Fibroblast of mammary gland (primary cell): ENCODE data around the gene PLEKHO1.
A peak's percentile ranks its signal among the peaks of the same experiment; 100 is the strongest.

Experiments
- DNase-seq: peaks from one replicate; pipeline ENCODE4 v3.0.0-alpha.2; 2010; ENCODE audit warnings: low read depth
- H3K4me3 ChIP-seq: 2 replicates; pipeline ENCODE4 v1.5.1; 2011; ENCODE audit warnings: low read depth, mild to moderate bottlenecking, low read length, moderate library complexity; ENCODE audit not compliant: control insufficient read depth
- CTCF ChIP-seq: conservative IDR thresholded peaks from 2 replicates; pipeline ENCODE4 v1.5.1; 2011; ENCODE audit warnings: low read depth, low read length, inconsistent platforms; ENCODE audit not compliant: control insufficient read depth, insufficient read depth

PLEKHO1 gene

GRCh38 chr1:150185481-150185880, 35.8 kb downstream of the PLEKHO1 start:
- TF ChIP-seq CTCF: no peak
- H3K4me3 ChIP-seq: no peak overlapping the region
- DNase-seq: no peak

- peak; percentile 28 for DNase-seq
- H3K4me3 ChIP-seq: peak overlapping the region; percentile 19
Measured at GRCh38 chr1:150186438-150186788, 36.7 kb downstream of the PLEKHO1 start.

- DNase-seq: peak; percentile 86
- H3K4me3 ChIP-seq: peak overlapping the region; percentile 37
- TF ChIP-seq CTCF: peak; percentile 42
Measured at GRCh38 chr1:150186789-150187559, 37.3 kb downstream of the PLEKHO1 start.

GRCh38 chr1:150187560-150187931, 37.8 kb downstream of the PLEKHO1 start:
- no peak for DNase-seq
- H3K4me3 ChIP-seq: no peak overlapping the region
- no peak for TF ChIP-seq CTCF

GRCh38 chr1:150192012-150192411, 42.3 kb downstream of the PLEKHO1 start:
- DNase-seq: peak; percentile 15
- TF ChIP-seq CTCF: no peak

GRCh38 chr1:150194381-150195031, 44.8 kb downstream of the PLEKHO1 start:
- H3K4me3 ChIP-seq: no peak overlapping the region
- TF ChIP-seq CTCF: no peak
- DNase-seq: no peak

More at GRCh38 chr1:150192012-150192411, 42.3 kb downstream of the PLEKHO1 start:
- H3K4me3 ChIP-seq: no peak overlapping the region

GRCh38 chr1:150196417-150196816, 46.7 kb downstream of the PLEKHO1 start:
- TF ChIP-seq CTCF: no peak
- DNase-seq: no peak
- H3K4me3 ChIP-seq: no peak overlapping the region
